Neuronal stem cell (in vitro differentiated cells): Measurements from ENCODE around the gene CPLANE2. TPM values are rescaled to one million over a fixed set of nuclear protein-coding genes. Genes with fewer than 3 reads are reported as not detected.

Experiments
- DNase-seq: peaks from one replicate; pipeline ENCODE4 v3.0.0-alpha.2; 2013; ENCODE audit warnings: low spot score
- H2AFZ ChIP-seq: one replicate; pipeline ENCODE4 v1.6.1; 2013; ENCODE audit warnings: mild to moderate bottlenecking, low read length, inconsistent platforms
- H2AK5ac ChIP-seq: 2 replicates; pipeline ENCODE4 v1.6.1; 2013; ENCODE audit warnings: low read depth, mild to moderate bottlenecking, inconsistent platforms, low read length, moderate library complexity, mixed read lengths
- H2BK120ac ChIP-seq: 2 replicates; pipeline ENCODE4 v1.6.1; 2013; ENCODE audit warnings: low read depth, mild to moderate bottlenecking, inconsistent platforms, low read length, moderate library complexity, mixed read lengths
- H2BK12ac ChIP-seq: one replicate; pipeline ENCODE4 v1.6.1; 2013; ENCODE audit warnings: low read length, inconsistent platforms
- H2BK15ac ChIP-seq: 2 replicates; pipeline ENCODE4 v1.6.1; 2013; ENCODE audit warnings: mild to moderate bottlenecking, low read length, inconsistent platforms, mixed read lengths
- H2BK5ac ChIP-seq: one replicate; pipeline ENCODE4 v1.6.1; 2013; ENCODE audit warnings: inconsistent platforms, mild to moderate bottlenecking, low read length, moderate library complexity
- H3K14ac ChIP-seq: one replicate; pipeline ENCODE4 v1.6.1; 2013; ENCODE audit warnings: low read length, inconsistent platforms
- H3K18ac ChIP-seq: 2 replicates; pipeline ENCODE4 v1.6.1; 2013; ENCODE audit warnings: low read length, inconsistent platforms
- H3K23ac ChIP-seq: 2 replicates; pipeline ENCODE4 v1.6.1; 2013; ENCODE audit warnings: low read depth, mild to moderate bottlenecking, mixed read lengths, low read length, inconsistent platforms; ENCODE audit not compliant: poor library complexity
- H3K27ac ChIP-seq: replicated peaks from 3 replicates; pipeline ENCODE4 v1.5.1; 2013; ENCODE audit warnings: low read length, inconsistent platforms
- H3K27me3 ChIP-seq, 3 experiments: 2 replicates each; pipeline ENCODE4 v1.6.1; 2013; ENCODE audit warnings: low read length in 3 of 3, mild to moderate bottlenecking in 2 of 3, inconsistent platforms in 1 of 3, low read depth in 1 of 3, mixed read lengths in 1 of 3, moderate library complexity in 1 of 3; ENCODE audit not compliant: control insufficient read depth in 3 of 3, insufficient read depth in 3 of 3
- H3K36me3 ChIP-seq, 2 donors: replicated peaks in 1 of 2; 2 replicates each; pipeline ENCODE4 v1.6.1; 2013; ENCODE audit warnings: low read length in 2 of 2; ENCODE audit not compliant: control insufficient read depth in 2 of 2, insufficient read depth in 2 of 2
- H3K4ac ChIP-seq: 2 replicates; pipeline ENCODE4 v1.6.1; 2013; ENCODE audit warnings: inconsistent platforms, mild to moderate bottlenecking, low read length, moderate library complexity
- H3K4me1 ChIP-seq, 2 donors: 1 replicate in 1 of 2; 2 replicates in 1 of 2; pipeline ENCODE4 v1.6.1; 2013; ENCODE audit warnings: low read length in 2 of 2, low read depth in 1 of 2; ENCODE audit not compliant: control insufficient read depth in 2 of 2, insufficient read depth in 1 of 2
- H3K4me2 ChIP-seq: one replicate; pipeline ENCODE4 v1.6.1; 2013; ENCODE audit warnings: mild to moderate bottlenecking, low read length, inconsistent platforms; ENCODE audit not compliant: insufficient read depth, poor library complexity, severe bottlenecking
- H3K4me3 ChIP-seq, 2 donors: 2 replicates each; pipeline ENCODE4 v1.5.1; 2013; ENCODE audit warnings: low read length in 2 of 2, mild to moderate bottlenecking in 2 of 2, inconsistent platforms in 1 of 2, moderate library complexity in 1 of 2
- H3K79me1 ChIP-seq: one replicate; pipeline ENCODE4 v1.6.1; 2013; ENCODE audit warnings: low read depth, mild to moderate bottlenecking, inconsistent platforms, low read length, moderate library complexity
- H3K9ac ChIP-seq: one replicate; pipeline ENCODE4 v1.6.1; 2013; ENCODE audit warnings: mild to moderate bottlenecking, low read depth, low read length, inconsistent platforms; ENCODE audit not compliant: poor library complexity
- H3K9me3 ChIP-seq, 2 donors: replicated peaks in 1 of 2; 2 replicates each; pipeline versions ENCODE3 to v1.6.1; 2013; ENCODE audit warnings: low read length in 2 of 2, mild to moderate bottlenecking in 2 of 2, inconsistent platforms in 1 of 2, low read depth in 1 of 2, mixed read lengths in 1 of 2, moderate library complexity in 1 of 2; ENCODE audit not compliant: control insufficient read depth in 2 of 2, insufficient read depth in 1 of 2
- H4K8ac ChIP-seq: one replicate; pipeline ENCODE4 v1.6.1; 2013; ENCODE audit warnings: low read depth, mild to moderate bottlenecking, inconsistent platforms, low read length, moderate library complexity
- H4K91ac ChIP-seq: one replicate; pipeline ENCODE4 v1.6.1; 2013; ENCODE audit warnings: low read length, low read depth, mild to moderate bottlenecking, inconsistent platforms; ENCODE audit not compliant: poor library complexity
- WGBS, 2 donors: extraction: QIAGEN DNeasy Blood & Tissue Kit; methylation state at CpG; one replicate each; pipeline ENCODE4 v1.1.7; 2013; ENCODE audit warnings: missing lambda C conversion rate in 2 of 2, mixed read lengths in 1 of 2; ENCODE audit not compliant: insufficient read length in 2 of 2, insufficient replicate concordance in 1 of 2; ENCODE audit errors: extremely low coverage in 2 of 2; 5-methylcytosine and 5-hydroxymethylcytosine counted together
- polyA plus RNA-seq, 2 experiments: library from polyadenylated mRNA; stranded (reverse); fragments of 200-250 nt; gene quantifications; one replicate each; pipeline ENCODE4 v1.2.3, GENCODE V29; 2013

CPLANE2 gene
- 4.3 TPM for polyA plus RNA-seq (2013, experiment 1 of 2)
- polyA plus RNA-seq (2013, experiment 2 of 2): 5.2 TPM

- Histone ChIP-seq H3K14ac (no peak within 1 kb of the TSS), H3K4ac (no peak within 1 kb of the TSS), H4K91ac (no peak within 1 kb of the TSS), H4K8ac (no peak within 1 kb of the TSS), H2AK5ac (peak within 1 kb of the TSS; percentile 5), H3K4me3 (peak within 1 kb of the TSS; percentile 58 to 87), H3K9ac (peak within 1 kb of the TSS; percentile 78), H3K4me2 (peak within 1 kb of the TSS; percentile 83), H3K23ac (peak within 1 kb of the TSS; percentile 98), H2BK15ac (no peak within 1 kb of the TSS), H2BK12ac (no peak within 1 kb of the TSS), H3K27ac (no peak within 1 kb of the TSS), H3K18ac (peak within 1 kb of the TSS; percentile 94), H3K36me3 (no peaks in the 10 kb centered on the region), H3K4me1 (peaks cover 7 to 10% of the 10 kb centered on the region in 2 donors), H2BK5ac (no peak within 1 kb of the TSS), H3K79me1 (no peaks in the 10 kb centered on the region), H3K9me3 (peaks cover 0 to 1% of the 10 kb centered on the region in 2 donors), H3K27me3 (no peaks in the 10 kb centered on the region), H2AFZ (peak within 1 kb of the TSS; percentile 88), H2BK120ac (no peak within 1 kb of the TSS)
- peak; percentile 89 for DNase-seq
- WGBS, 2 donors: no CpG with 5 or more reads among the region's 57 CpGs
These were observed at the start of gene CPLANE2 for GRCh38 chr1:16236511-16237342. Gene CPLANE2 (minus strand): TSS chr1:16237183. CDS start chr1:16236742, 441 bp downstream.

- Histone ChIP-seq H3K4me1 (no peaks in the 10 kb centered on the region), H2AK5ac (no peak overlapping the region), H4K91ac (no peak overlapping the region), H3K79me1 (no peaks in the 10 kb centered on the region), H2BK12ac (no peak overlapping the region), H3K9me3 (no peaks in the 10 kb centered on the region), H3K27ac (no peak overlapping the region), H4K8ac (no peak overlapping the region), H3K14ac (no peak overlapping the region), H3K23ac (no peak overlapping the region), H3K27me3 (no peaks in the 10 kb centered on the region), H2BK15ac (no peak overlapping the region), H2AFZ (no peak overlapping the region), H3K36me3 (peaks cover 6 to 63% of the 10 kb centered on the region in 2 donors), H3K18ac (no peak overlapping the region), H3K4me2 (no peak overlapping the region), H2BK120ac (no peak overlapping the region), H3K4me3 (no peak overlapping the region), H3K9ac (no peak overlapping the region), H3K4ac (no peak overlapping the region), H2BK5ac (no peak overlapping the region)
- WGBS, 2 donors: no CpG with 5 or more reads among the region's 4 CpGs
- no peak for DNase-seq
These were observed 49.1 kb upstream of the CPLANE2 start for GRCh38 chr1:16286122-16286521.

- no CpG with 5 or more reads among the region's 2 CpGs for WGBS, 2 donors
- H4K91ac ChIP-seq: no peak overlapping the region
These were observed 44.8 kb upstream of the CPLANE2 start for GRCh38 chr1:16281765-16282164.

GRCh38 chr1:16279186-16279585 lies 42.2 kb upstream of the CPLANE2 start:
- Histone ChIP-seq H3K9me3 (no peaks in the 10 kb centered on the region), H3K4ac (no peak overlapping the region), H3K9ac (no peak overlapping the region), H2BK12ac (no peak overlapping the region), H3K4me2 (no peak overlapping the region), H3K4me1 (no peaks in the 10 kb centered on the region), H3K14ac (no peak overlapping the region), H2AK5ac (no peak overlapping the region), H2AFZ (no peak overlapping the region), H3K23ac (no peak overlapping the region), H3K4me3 (no peak overlapping the region), H3K27ac (no peak overlapping the region), H3K79me1 (no peaks in the 10 kb centered on the region), H3K27me3 (no peaks in the 10 kb centered on the region), H4K8ac (no peak overlapping the region), H2BK15ac (no peak overlapping the region), H3K36me3 (peaks cover 2 to 28% of the 10 kb centered on the region in 2 donors), H2BK120ac (no peak overlapping the region), H4K91ac (no peak overlapping the region), H3K18ac (no peak overlapping the region), H2BK5ac (no peak overlapping the region)
- DNase-seq: no peak
- WGBS, 2 donors: no CpG with 5 or more reads among the region's 2 CpGs

More at GRCh38 chr1:16281765-16282164, 44.8 kb upstream of the CPLANE2 start:
- H2AFZ ChIP-seq: no peak overlapping the region
- no peak overlapping the region for H3K23ac ChIP-seq
- no peak overlapping the region for H3K14ac ChIP-seq
- H3K9ac ChIP-seq: no peak overlapping the region
- no peaks in the 10 kb centered on the region for H3K4me1 ChIP-seq
- DNase-seq: no peak
- H2BK12ac ChIP-seq: no peak overlapping the region
- H3K4me2 ChIP-seq: no peak overlapping the region
- no peak overlapping the region for H3K18ac ChIP-seq
- H2BK120ac ChIP-seq: no peak overlapping the region
- no peak overlapping the region for H2AK5ac ChIP-seq
- H3K79me1 ChIP-seq: no peaks in the 10 kb centered on the region
- no peak overlapping the region for H3K27ac ChIP-seq
- H2BK15ac ChIP-seq: no peak overlapping the region
- H4K8ac ChIP-seq: no peak overlapping the region
- no peaks in the 10 kb centered on the region for H3K9me3 ChIP-seq
- H2BK5ac ChIP-seq: no peak overlapping the region
- no peak overlapping the region for H3K4ac ChIP-seq
- no peaks in the 10 kb centered on the region for H3K27me3 ChIP-seq
- no peak overlapping the region for H3K4me3 ChIP-seq
- peaks cover 2 to 35% of the 10 kb centered on the region in 2 donors for H3K36me3 ChIP-seq
